HG03066 (cell line): ENCODE data around the gene ZNF343.
A peak's percentile ranks its signal among the peaks of the same experiment; 100 is the strongest.
"Not testable (repeated sequence)": the region's sequence is repeated elsewhere in the genome, so short reads cannot be mapped to it uniquely, and the experiment has no call there.

Experiments used
- ATAC-seq: cut with Tn5 transposase; IDR thresholded peaks from one replicate; pipeline ENCODE4 v1.9.1; 2021; ENCODE audit warnings: low read depth; ENCODE audit not compliant: unreplicated experiment

Gene ZNF343

DNA sequence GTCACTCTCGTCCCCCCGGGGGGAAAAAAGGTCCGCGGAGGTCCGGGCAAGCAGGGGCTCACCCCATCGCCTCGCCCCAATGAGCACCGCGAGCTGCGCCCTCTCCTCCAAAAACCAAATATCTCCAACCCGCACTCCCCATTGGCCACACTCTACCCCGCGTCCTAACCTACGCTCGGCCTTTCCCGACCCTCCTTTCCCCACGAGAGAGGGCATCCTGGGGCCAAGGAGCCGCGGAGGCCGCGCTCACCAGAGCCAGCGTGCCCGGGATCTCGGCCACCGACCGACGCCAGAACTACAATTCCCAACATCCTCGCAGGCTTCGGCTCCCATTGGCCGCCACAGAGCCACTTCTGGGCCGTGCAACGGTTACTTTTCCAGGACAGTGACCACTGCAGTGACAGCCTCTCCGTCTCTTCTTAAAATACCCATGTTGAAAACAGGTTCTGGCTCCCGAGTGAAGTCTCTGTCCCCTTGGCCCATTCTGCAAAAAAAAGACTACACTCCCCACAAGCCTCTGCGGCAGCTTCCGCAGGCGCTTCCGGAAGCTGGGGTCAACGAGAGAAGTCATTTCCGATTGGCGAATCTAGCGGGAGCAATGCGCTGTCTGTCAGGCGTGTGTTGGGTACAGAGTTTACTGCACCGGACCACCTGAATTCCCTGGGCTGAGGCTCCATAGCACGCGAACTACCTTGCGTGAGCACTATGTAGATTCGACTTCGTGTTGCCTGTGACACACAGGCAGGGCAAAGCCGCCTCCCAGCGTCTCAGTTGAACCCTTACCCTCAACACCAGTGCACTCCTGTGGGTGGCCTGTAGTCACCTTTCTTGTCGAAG lies at the start of gene ZNF343:
Gene ZNF343, minus strand, starts transcription at position 285 of the 837 bp plus-strand sequence. CDS start 15,020 bp downstream, outside the sequence.
- peak; percentile 93 for ATAC-seq

DNA sequence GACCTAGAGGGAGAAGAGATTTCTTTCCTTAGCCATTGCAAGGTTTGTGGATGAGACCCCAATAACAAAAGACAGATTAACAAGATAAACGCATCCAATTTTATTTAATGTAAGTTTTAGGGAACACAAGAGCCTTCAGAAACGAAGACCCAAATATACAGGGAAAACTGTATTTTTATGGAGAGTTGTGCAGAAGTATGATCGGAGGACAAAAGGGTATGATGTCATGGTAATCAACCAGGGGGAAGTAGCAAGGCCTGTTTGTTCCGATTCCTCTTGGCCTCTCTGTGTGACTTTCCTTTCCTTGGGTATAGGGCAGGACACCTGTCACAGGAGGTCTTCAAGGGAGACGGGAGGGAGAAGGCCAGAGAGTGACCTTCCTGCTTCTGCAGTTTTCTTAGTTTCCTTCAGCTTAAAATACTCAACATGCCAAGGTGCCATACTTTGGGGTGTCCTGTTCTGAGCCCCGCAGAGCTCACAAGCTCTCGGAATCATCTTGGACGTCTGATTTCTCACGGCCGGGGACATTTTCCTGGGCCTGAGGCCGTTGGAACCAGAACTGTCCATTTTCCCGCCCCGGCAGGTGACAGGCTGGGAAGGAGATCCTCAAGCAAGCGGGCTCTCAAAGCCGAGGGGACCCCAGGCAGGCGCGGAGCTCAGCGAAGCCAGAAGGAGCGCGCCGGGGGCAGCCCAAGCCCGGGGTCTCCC lies 49.3 kb upstream of the ZNF343 start:
- no peak for ATAC-seq

- ATAC-seq = no peak
Measured at GRCh38 chr20:2545594-2545993, 36.9 kb upstream of the ZNF343 start.

- ATAC-seq = no peak
Measured at GRCh38 chr20:2544211-2544610, 35.5 kb upstream of the ZNF343 start.

DNA sequence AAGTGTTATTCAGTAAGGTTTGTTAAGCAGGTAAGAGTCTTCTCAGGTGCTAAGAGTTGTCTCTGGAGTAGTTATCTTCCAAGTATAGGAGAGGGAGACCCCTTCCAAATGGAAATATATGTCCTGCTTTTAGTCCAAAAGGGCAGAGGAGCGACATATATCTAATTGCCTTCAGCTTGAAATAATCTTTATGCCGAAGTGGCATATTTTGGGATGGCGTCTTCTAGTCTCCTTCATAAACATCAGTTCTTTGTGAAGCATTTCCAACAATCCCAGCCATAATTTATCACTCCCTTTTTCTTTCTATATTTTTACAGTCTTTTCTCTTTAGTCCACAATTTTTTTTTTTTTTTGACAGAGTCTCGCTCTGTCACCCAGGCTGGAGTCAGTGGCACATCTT lies 33.6 kb upstream of the ZNF343 start:
- ATAC-seq = no peak

DNA sequence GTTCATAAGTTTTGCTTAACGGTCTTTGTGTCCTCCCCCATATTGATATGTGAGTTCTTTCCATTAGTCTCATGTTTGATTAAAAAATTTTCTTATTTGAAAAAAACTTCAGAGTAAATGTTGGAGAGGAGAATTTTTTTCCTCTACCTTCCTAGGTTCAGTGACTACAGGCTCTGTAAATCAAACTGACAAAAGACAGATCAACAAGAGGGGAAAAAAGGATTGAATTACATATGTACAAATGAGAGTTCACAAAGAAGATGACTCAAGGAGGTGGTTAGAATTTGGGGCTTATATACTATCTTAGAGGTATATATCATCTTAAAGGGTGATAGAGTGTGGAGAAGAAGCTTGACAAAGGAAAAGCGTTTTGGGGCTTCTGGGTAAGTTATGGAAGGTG lies 33.2 kb upstream of the ZNF343 start:
- ATAC-seq = no peak

GRCh38 chr20:2538931-2539720 lies 30.4 kb upstream of the ZNF343 start:
- no peak for ATAC-seq

- ATAC-seq = no peak
Measured at GRCh38 chr20:2538356-2538755, 29.6 kb upstream of the ZNF343 start.

DNA sequence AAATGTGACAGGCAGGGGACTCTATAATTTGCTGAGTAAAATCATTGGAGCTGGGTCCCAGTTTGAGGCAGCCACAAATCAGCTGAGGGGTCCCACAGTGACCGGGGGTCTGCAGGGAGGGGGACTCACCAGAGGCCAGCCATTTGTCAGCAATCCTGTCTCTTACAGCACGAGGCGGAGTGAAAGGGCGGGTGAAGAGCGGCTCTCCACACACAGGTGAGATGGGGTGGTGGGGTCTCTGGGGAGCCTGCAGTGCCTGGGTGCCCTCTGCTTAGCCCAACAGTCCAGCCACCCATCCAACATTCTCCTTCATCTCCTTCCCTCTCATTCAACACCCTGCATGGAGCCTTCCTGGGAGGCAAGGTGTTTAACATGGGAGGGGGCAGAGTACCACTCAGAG lies 28.4 kb upstream of the ZNF343 start:
- ATAC-seq = no peak

GRCh38 chr20:2536560-2536986 lies 27.9 kb upstream of the ZNF343 start, which contains the start of gene TMC2:
TMC2 (plus strand) TSS chr20:2536573; CDS start chr20:2536622, 49 bp downstream.
- no peak for ATAC-seq

DNA sequence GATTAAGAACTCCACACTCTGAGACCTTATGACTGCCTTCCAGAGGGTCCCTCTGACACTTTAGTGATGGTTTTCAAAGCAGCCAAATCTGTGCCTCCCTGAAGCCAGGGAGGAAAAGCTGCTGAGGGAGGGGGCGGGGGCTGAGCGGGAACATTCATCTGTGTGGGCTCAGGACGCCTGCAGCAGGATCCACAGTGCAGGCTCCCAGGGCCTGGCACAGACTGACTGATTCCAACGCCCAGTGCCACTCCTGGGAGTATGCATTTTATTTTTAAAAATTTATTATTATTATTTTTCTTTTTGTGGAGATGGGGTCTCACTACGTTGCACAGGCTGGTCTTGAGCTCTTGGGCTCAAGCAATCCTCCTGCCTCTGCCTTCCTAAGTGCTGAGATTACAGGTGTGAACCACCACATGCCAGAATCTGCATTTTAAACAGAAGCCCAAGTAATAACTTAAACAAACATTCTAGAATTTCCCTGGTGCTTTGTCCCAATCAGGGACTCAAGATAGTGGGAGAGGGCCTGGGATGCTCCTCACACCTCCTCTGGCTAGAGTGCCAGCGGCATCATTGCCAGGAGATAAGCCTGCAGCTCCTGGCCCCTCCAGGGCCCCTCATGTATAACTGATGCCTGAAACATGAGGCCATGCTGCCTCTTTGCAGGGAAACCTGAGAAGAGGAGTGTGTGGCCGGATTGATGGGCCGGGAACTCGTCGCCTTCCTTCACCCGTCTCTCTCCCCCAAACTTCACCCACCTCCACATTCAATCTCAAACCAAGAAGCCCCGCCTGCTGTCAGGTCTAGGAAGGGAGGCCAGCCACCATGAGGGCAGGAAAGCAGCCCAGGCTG lies 27.2 kb upstream of the ZNF343 start:
- ATAC-seq = no peak

DNA sequence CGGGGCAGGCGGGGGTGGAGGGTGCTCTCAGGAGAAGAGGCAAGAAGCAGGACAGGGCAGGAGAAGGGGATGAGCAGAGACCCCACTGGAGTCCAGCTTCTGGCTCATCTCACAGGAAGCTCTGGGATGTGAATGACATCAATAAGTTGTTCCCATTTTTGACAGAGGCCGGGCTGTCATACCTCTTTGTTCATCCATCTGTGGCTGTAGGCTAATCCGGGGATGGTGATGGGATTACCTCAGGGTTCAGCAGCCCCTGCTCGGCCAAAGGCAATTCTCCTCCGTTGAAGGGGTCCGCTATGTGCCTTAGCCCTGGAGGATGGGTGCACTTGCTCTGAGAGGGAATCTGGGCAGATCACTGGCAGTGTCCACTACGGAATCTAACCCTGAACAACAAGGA lies 24.4 kb upstream of the ZNF343 start:
- ATAC-seq = no peak

GRCh38 chr20:2528671-2529271 lies 20.1 kb upstream of the ZNF343 start:
- ATAC-seq = no peak

- ATAC-seq = no peak
Measured at GRCh38 chr20:2527762-2528161, 19.0 kb upstream of the ZNF343 start.

GRCh38 chr20:2526218-2526583 lies 17.5 kb upstream of the ZNF343 start:
- not testable (repeated sequence) for ATAC-seq

DNA sequence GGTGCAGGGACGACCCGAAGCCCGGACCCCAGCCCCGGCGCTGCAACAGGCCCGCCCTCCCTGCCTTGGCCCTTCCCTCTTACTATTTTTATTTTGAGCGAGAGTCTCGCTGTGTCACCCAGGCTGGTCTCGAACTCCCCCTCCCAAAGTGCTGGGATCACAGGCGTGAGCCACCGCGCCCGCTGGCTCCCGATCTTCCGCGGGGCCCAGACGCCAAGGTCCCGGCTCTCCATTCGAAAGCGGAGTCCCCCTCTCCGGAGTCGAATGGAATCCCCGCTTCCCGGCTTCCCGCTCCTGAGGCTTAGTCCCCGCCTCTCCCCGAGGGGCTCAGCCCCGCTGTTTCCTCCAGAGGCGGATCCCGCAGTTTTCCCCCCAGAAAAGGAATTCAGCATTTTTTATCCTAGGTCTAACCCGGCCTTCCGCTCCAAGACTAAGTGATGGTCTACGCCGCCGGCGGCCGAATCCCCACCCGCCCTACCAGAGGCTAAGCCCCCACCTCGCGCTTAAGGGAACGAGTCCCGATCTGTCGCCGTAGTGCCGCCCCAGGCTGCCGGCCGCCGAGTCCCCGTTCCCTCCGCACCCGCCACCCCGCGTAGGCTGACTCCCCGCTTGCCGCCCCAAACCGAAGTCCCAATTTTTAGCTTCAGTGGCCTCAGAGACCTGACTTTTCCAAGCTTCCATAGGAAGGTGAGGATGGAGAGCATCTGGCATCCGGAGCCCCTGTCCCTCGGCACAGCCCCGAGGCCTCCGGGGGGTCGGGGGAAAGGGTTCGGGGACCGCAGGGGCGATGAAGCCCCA lies 16.2 kb upstream of the ZNF343 start:
- ATAC-seq = peak; percentile 38

DNA sequence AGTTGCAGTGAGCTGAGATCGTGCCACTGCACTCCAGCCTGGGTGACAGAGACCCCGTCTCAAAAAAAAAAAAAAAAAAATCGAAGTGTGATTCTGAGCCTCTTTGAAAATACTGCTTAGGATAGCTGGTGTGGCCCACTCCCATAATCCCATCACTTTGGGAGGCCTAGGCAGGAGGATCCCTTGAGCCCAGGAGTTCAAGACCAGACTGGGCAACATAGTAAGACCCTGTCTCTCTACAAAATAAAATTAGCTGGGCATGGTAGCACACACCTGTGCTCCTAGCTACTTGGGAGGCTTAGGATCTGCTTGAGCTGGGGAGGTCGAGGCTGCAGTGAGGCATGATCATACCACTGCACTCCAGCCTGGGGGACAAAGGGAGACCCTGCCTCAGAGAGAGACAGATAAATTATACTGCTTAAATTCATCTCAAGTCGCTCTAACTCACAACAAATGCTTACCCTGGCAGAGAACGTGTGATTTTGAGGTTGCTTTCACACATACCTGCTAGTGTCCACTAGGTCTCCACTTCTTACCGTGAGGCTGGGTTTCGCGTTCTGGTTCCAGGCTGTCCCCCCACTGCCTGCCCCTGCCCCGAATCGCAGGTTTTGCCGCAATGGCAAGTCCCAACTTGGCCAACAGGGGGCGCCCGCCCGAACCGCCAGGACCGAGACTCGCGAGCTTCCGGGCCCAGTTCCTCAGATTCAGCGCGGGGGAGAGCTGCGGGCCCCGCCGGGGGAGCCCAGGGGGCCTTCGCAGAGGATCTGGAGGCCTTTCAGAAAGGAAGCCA lies 15.4 kb upstream of the ZNF343 start:
- peak; percentile 88 for ATAC-seq

DNA sequence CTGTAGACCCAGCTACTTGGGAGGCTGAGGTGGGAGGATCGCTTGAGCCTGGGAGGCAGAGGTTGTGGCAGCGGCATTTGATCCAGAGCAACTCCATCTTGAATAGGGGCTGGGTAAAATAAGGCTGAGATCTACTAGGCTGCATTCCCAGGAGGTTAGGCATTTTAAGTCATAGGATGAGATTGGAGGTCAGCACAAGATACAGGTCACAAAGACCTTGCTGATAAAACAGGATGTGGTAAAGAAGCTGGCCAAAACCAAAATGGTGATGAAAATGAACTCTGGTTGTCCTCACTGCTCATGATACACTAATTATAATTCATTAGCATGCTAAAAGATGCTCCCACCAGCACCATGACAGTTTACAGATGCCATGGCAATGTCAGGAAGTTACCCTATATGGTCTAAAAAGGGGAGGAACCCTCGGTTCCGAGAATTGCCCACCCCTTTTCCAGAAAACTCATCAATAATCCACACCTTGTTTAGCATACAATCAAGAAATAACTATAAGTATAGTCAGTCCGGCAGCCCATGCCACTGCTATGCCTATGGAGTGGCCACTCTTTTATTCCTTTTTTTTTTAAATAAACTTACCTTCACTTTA lies 14.2 kb upstream of the ZNF343 start:
- ATAC-seq = not testable (repeated sequence)
